NCI-H510A (cell line): ENCODE measurements around the gene BEND6.
"Not testable (repeated sequence)": the region's sequence is repeated elsewhere in the genome, so short reads cannot be mapped to it uniquely, and the experiment has no call there.

Experiments
- DNase-seq: peaks from one replicate; lab custom pipeline; 2025; lab: John Stamatoyannopoulos, UW

Gene BEND6

DNA sequence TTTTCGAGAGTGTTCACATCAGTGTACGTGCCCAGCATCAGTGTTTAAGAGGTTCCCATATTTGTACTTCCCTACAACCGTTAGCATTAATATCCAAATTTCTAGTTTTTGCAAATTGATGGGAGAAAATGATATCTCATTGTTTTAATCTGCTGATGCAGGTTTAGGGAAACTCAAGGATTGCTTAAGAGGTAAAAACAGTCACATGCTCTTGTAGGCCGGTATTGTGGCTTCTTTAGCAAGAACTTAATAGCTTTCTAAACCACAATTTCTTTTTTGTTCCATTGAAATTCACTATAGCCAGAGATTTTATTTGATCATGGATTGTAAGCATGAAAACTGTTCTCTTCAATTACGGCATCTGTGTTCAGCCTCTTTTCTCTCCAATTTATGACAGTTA is 29.5 kb downstream of the BEND6 start:
- no peak for DNase-seq

DNA sequence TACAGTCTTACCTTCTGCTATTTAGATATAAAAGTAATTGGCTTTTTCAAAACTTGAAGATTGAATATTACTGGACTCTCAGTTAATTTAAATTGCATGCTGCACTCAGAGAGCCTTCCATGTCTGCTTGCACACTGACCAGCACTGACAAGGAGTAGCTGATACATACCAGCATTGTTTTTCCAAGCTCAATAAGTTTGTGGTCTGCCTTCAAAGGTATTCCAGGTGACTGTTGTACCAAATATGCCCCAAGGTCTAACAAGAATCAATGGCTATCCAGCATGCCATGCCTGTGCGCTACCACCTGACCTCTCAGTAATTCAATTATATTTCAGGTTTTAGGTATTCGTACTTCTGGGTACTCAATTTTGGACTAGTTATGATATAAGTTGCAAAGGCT is 30.0 kb downstream of the BEND6 start:
- no peak for DNase-seq

DNA sequence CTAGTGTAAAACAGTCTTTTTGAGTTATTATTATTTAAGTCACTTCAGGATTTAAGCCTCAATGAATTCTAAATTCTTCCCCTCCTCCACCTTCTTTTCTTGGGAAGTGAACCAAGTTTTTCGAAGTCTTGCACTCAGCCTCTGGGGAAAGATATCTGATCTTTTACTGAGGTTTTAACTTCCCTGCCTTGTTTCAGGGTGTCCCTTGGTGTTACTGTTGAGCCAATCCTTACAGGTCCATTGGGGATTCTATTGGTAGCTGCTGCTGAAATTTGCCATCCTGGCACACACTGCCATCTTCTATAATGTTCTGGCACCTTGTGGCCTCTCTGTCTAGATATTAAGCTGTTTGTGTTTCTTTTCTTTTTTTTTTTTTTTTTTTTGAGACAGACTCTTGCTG is 31.7 kb downstream of the BEND6 start:
- no peak for DNase-seq

DNA sequence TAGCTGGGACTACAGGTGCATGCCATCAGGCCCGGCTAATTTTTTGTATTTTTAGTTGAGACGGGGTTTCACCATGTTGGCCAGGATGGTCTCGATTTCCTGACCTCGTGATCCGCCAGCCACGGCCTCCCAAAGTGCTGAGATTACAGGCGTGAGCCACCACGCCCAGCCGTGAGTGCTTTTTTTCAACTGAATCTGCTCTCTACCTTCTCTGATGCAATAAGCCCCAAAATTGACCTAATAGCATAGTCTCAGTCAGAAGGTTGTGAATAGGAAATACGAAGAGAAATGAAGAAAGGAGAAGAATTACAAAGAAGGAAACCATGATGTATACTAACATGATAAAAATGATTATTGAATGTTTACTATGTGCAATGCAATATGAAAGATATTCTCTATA is 33.2 kb downstream of the BEND6 start:
- no peak for DNase-seq

DNA sequence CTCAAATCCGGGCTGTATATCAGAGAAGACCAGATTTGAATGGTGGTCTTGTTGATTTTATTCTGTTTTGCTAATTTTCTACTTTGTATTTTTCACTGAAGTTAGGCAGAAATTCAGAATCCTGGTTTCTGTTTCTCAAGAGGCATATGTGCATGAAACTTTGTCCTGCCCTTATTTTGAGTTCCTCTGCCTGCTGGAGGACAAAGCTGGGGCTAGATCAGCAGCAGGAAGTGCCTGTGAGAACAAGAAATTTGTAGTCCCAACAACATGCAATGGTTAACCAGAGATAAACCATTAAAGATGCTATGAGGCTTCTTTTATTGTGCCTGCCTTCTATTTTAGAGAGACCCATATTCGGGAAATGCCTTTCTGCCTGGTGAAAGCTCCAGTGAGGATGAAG is 37.1 kb downstream of the BEND6 start:
- no peak for DNase-seq

DNA sequence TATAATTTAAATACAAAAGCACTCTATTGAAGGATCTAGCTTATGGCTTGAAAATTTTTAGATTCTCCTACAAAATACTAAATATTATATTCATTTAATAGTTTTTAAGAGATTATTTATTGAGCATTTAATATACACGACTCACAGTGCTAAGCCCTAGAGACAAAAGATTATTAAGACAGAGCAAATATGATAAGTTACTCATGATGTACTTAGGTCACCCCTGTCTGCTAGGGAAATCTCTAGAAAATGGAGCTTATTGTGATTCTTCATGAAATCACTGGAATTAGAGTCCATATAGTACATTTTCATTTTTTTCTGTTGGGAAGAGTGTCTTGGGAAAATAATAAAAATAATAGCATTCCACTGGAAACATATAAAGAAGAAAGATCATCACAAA is 37.8 kb downstream of the BEND6 start:
- no peak for DNase-seq

DNA sequence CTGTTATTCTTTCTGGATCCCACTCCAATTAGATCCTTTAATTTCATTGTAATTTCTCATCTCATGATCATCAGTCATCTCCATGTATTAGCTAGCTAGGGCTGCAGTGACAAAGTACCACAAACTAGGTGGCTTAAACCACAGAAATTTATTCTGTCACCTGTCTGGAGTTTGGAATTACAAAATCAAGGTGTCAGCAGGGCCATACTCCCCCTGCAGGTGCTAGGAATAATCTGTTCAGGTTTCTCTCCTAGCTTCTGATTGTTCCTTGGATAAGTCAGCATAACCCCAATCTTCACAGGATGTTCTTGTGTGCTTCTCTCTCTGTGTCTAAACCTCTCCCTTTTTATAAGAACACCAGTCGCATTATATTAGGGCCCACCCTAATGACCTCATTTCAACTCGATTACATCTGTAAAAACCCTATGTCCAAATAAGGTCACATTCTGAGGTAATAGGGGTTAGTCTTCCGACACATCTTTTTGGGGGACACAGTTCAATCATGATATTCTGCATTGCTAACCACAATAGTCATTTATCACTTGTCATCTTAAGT is 40.5 kb downstream of the BEND6 start:
- DNase-seq = no peak

DNA sequence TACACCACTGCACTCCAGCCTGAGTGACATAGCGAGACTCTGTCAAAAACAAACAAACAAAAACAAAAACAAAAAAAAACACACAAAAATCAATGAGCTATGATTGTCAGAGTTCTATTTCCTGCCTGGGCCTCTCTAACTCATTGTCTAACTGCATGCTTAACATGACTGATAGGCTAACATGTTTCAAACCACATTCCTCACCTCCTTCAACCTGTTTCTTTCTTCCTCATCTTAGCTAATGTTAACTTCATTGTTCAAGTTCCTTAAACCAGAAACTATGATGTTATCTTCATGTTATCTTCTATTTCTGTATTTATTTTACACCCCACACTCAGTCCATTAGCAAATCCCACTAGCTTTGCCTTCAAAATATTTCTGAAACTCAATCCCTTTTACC is 41.5 kb downstream of the BEND6 start:
- no peak for DNase-seq

DNA sequence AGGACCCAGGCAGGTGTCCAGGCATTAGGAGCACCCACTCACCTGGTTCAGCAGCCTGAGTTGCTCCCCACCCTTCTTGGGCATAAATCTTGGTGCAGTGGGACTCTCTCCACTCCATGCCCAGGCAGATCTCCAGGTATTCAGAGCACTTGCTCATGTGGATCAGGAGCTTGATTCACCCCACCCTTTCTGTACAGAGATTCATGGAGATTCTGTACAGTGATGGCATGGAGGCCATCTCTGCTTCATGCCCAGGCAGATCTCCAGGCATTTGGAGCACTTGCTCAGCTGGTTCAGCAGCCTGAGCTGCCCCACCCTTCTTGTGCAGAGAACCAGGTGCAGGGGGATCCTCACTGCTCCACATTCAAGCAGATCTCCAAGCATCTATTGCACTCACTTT is 44.1 kb downstream of the BEND6 start:
- no peak for DNase-seq

DNA sequence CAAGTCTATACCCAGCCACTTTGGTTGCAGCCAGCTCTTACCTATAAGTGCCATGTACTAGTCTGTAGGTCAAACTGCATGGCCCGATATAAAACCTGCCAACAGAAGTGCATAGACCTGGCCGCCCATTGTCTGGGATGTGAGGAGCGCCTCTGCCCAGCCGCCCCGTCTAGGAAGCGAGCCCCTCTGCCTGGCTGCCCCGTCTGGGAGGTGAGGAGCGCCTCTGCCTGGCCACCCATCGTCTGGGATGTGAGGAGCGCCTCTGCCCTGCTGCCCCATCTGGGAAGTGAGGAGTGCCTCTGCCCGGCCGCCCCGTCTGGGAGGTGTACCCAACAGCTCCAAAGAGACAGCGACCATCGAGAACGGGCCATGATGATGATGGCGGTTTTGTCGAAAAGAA is 44.8 kb downstream of the BEND6 start:
- not testable (repeated sequence) for DNase-seq

DNA sequence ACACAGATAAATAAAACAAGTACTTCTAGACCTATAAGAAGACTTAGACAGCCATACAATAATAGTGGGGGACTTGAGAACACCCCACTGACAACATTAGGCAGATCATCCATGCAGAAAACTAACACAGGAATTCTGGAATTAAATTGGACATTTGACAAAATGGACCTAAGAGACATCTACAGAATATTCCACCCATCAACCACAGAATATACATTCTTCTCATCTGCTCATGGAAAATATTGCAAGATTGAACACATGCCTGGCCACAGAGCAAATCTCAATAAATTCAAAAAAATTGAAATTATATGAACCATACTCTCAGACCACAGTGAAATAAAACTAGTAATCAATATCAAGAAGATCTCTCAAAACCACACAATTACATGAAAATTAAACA is 47.3 kb downstream of the BEND6 start:
- no peak for DNase-seq

DNA sequence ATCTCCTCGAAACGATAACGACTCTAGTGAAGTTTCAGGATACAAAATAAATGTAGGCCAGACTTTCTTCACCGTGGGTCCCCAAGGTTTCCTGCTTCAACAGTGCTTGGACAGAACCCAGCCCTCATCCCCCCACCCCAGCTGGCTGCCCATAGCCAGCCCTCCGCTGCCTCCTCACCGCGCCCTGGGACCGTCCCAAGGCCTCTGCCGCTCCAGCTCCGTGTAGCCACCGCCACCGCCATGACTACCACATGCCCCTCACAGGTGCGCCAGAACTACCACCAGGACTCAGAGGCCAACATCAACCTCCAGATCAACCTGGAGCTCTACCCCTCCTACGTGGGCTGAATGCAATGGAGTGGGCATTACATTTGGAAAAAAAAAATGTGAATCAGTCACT is 49.4 kb downstream of the BEND6 start:
- DNase-seq = no peak

DNA sequence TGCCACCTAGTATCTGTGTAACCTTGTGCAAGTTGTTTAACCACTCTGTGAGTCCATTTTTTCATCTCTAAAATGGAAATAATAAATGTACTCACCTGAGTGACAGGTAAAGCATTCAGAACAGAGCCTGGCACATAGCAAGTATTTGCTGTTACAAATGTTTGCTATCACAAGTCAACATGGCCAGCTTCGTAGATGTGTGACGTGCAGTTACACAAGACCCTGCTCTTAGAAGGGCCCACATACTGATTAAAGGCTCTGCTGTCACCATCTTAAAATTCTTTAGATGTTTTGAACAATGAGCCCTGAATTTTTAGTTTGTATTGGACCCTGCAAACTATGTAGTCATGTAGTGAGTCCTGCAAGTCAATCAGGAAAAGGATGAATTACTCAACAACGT is 51.2 kb downstream of the BEND6 start:
- DNase-seq = no peak

DNA sequence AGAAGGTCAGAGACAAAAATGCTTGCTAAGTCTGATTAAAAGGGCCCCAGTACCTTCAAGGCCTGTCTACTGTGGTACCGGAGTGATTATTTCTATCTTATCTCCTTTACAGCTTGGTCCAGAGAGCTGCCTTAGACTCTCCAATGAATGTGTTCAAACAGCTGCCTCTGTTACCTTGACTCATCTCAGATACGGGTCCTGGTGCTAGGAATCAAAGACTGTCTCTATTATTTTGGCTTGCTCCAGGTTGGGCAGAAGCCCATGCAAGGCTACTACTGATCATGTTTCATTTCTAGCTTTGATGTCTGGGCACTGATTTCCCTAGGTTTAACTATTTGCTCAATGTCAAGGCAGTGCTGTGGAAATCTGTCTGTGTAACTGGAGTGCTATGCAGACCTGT is 53.2 kb downstream of the BEND6 start:
- DNase-seq = not testable (repeated sequence)

DNA sequence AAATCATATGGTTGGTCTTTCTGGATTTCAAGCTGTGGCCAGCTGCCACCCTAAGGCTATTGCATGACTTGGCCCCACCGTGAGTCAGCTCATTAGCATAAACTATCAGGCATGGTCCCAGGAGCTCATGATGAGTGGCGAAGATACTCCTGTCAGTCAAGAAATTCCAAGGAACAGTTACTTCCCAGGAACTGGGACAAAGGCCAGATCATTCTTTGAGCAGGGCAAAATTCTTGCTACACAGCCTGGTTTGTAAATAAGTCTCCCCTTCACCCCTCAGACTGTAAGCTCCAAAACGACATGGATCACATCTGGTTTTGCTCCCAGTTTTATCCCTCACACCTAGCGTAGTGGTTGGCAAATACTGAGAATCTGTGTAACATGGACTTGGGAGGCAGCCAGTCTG is 58.6 kb downstream of the BEND6 start:
- DNase-seq = no peak

DNA sequence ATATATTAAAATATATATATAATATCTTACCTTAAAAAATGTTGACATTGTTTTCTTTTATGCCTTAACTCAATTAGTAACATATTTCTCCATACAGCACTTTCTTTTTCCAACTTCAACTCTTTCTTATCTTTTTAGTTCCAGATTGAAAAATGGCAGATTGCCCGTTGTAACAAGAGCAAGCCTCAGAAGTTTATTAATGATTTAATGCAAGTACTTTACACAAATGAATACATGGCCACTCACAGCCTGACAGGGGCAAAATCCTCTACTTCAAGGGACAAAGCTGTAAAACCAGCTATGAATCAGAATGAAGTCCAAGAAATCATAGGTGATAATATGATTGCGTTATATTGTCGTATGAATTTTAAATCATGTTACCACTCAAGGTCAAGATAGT is 62.2 kb downstream of the BEND6 start:
- DNase-seq = no peak

DNA sequence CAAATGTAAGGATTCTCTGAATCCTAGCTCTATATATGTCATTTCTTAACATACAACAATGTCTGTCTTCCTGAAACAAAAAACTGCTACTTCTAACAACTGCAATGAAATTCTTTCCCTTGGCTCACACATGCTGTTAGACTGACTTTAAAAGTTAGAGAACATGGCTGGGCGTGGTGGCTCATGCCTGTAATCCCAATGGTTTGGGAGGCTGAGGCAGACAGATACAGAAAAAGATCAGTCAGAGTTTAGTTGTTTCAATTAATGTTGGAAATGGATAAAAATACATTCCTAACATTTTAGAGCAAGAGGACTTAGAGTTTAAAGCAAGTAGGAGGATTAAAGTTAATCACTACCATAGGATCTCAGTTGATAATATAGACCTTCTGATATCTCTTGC is 62.9 kb downstream of the BEND6 start:
- DNase-seq = no peak

DNA sequence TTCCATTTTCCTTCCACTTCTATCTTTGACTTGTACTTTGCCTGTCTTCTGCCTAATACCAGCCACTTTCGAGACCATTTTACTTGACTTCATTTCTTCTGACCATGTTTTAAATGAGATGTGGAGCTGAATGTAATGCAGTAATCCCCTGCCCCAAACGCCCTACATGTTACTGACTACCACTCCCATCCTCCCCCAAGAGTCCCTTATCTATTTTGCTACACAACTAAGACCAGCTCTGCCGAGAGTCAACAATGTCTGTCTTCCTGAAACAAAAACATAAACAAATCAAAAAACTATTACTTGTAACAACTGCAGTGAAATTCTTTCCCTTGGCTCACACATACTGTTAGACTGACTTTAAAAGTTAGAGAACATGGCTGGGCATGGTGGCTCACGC is 64.5 kb downstream of the BEND6 start:
- no peak for DNase-seq

DNA sequence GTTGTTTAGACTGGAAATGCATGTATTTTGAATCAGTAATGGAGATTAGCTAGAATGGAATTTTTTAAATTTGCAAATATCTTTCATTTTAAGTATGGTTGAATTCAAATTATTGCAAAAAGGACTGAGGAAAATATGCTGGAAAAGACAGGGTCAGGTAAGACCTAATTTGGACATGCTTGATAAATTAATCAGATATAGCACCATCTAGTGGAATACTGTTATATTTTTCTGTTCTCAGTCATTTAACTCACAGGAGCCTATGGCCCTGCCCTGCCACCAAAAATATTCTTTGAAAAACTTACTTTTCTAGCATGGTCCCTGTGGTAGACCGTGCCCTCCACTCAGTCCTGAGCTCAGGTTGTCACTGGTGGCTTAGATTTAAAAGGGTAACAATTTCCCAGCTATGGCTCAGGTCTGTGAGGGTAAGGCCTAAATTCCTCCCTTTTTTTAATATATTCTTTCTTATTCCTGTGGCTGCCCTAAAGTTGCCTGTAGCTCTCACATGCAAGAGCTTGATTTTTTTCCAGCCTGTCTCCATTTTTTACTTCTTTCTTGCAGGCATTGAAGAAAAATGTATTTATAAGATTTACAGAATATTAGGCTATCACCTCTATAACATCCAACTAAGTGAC is 66.3 kb downstream of the BEND6 start:
- peak; percentile 8 for DNase-seq

DNA sequence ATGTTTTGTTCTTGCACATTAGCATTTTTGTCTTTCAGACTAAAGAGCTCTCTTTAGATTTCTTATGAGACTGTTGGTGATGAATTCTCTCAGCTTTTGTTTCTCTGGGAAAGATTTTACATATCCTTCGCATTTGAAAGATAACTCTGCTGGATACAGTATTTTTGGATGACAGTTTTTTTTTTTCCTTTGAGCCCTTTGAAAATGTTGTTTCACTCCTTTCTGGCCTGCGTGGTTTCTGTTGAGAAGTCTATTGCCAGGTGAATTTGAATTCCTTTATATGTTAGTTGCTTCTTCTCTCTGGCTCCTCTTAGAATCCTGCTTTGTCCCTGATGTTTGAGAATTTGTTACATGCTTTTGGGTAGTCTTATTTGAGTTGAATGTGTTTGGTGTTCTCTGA is 69.4 kb downstream of the BEND6 start:
- DNase-seq = no peak

DNA sequence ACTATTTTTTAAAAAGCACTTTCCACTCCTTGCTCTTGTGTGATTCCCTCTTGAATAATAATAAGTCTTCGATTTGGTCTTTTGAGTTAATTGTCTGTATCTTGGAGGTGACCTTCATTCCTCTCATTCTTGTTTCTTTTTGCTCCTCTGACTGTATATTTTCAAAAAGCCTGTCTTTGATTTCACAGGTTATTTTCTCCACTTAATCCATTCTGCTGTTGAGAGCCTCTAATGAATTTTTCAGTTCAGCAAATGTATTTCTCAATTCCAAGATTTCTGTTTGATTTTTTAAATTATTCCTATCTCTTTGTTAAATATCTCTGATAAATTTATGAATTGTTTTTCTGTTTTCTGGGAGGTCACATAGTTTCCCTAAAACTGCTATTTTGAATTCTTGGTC is 69.9 kb downstream of the BEND6 start:
- no peak for DNase-seq

DNA sequence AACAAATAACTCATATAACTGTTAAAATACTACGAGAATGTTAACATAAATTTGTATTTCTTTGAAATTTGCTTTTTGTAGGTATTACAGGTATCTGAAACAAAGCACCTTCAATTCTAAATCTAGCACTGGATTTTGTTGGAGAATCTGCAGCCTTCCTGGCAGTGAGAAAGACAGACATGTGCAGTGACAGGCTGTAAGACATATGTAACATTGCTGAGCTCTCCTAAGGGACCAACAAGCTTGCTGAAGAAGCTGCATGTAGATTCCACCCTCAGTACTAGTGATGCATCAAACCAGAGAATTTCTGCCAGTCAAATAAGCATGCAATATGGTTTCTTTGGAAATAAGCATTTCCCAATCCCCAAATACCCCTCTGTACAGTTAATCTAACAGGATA is 71.1 kb downstream of the BEND6 start:
- DNase-seq = no peak

DNA sequence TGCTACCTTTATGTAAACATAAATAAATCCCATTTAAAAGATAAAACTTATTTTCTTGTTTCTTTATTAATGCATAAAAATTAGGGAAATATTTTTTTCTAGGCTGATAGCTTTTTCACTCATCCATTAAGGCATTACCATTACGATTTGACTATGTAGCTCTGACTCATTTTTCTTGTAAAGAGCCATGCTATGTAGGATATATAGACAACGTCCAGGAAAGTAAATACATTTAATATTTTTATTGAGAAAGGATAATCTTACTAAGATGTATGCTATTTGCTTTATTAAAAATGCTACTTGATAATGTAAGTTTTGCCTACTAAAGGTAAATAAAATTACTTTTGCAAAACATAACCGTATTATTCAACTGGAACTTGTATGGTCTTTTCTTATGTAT is 72.4 kb downstream of the BEND6 start:
- DNase-seq = no peak

DNA sequence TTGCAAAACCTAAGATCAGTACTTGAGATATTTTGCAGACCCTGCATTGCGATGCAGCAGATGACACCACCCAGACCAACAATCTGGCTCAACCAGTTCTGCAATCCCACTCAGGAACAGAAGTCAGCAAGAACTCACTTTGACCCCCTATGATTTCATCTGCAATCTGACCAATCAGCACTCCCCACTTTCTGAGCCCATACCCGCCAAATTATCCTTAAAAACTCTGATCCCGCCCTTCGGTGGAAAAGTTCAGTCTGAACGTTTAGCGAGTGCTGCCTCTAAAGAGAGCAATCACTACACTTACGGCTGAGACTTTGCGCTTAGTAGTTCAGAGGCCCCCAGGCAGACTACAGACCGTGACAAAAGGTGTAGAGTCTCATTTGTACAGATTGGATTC is 74.3 kb downstream of the BEND6 start:
- no peak for DNase-seq

DNA sequence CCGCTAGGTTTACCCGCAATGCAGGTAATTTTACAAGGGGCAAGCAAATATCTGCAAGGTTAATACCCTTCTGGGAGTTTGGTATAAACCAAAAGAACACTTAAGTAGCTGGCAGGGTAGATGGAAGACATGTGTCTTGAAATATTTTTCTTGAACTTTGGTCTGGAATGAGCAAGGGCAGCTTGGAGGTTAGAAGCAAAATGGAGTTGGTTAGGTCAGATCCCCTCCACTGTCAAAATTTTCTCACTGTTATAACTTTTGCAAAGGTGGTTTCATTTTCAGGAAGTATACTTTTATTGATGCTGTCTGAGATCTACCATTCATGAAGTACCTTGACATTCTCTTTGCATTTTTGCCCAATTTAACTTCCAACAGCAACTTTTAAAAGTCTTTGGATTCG is 78.3 kb downstream of the BEND6 start:
- no peak for DNase-seq
